Motor neuron (in vitro differentiated cells): Measurements from ENCODE around the gene CCT8. TPM values are rescaled to one million over a fixed set of nuclear protein-coding genes. Genes with fewer than 3 reads are reported as not detected.

Experiments used
- ATAC-seq, 8 experiments: fragments of 200-7000 bp; cut with Tn5 transposase; replicated peaks in 6 of 8; 2 replicates each; pipeline ENCODE4 v1.8.0; 2021; ENCODE audit warnings: mild to moderate bottlenecking in 8 of 8, moderate library complexity in 8 of 8
- H3K27ac ChIP-seq, 2 donors: fragments of 250-450 bp; sonication (Bioruptor Pico); 2 replicates each; pipeline ENCODE4 v1.9.0; 2021; ENCODE audit warnings: antibody characterized with exemption in 2 of 2, mild to moderate bottlenecking in 2 of 2, moderate library complexity in 1 of 2
- H3K4me1 ChIP-seq, 2 donors: fragments of 250-450 bp; sonication (Bioruptor Pico); replicated peaks in 1 of 2; 2 replicates each; pipeline ENCODE4 v1.6.1; 2021; ENCODE audit warnings: antibody characterized with exemption in 2 of 2, mild to moderate bottlenecking in 2 of 2, moderate library complexity in 1 of 2
- H3K4me3 ChIP-seq, 5 donors: fragments of 250-450 bp; sonication (Bioruptor Pico); 2 replicates each; pipeline ENCODE4 v1.9.0; 2021; ENCODE audit warnings: antibody characterized with exemption in 5 of 5, mild to moderate bottlenecking in 5 of 5, moderate library complexity in 4 of 5
- WGBS, 10 experiments: fragments of 450-650 bp; shearing (Covaris generic); methylation state at CpG; one replicate each; pipeline ENCODE4 v1.0.0; 2022; 5-methylcytosine and 5-hydroxymethylcytosine counted together
- in situ Hi-C, 9 experiments: fragments of 400-800 bp; cut with MboI; loops; one replicate each; pipeline ENCODE4 v1.15.0; 2021; ENCODE audit warnings: low sequenced_read_pairs in 9 of 9, low pct_unique_long_range_greater_than_20kb in 2 of 9; ENCODE audit not compliant: unreplicated experiment in 9 of 9
- total RNA-seq, 8 experiments: library from RNA; unstranded; fragments of 300-600 nt; gene quantifications; 2 replicates each; pipeline versions ENCODE4 v1.2.3 to v1.2.4, GENCODE V29; 2022

The CCT8 gene
- total RNA-seq, 8 experiments from 2014 or later = 129 to 248 (median 201) TPM

- in situ Hi-C loops = loop anchor here in 3 of 9 experiments (25.0 kb wide), 2 partner anchors 263 to 2013 kb away; no protein-coding TSS in a partner anchor
- no peak overlapping the region for H3K27ac ChIP-seq
- 88 to 100% (median 97%) methylated on average over 2 to 4 of the region's 4 CpGs for WGBS, 10 experiments
- no peak overlapping the region for H3K4me3 ChIP-seq
- peaks cover 15 to 19% of the 10 kb centered on the region in 2 donors for H3K4me1 ChIP-seq
- no peak for ATAC-seq
Measured at GRCh38 chr21:29074783-29075182, 1.3 kb upstream of the CCT8 start.

DNA sequence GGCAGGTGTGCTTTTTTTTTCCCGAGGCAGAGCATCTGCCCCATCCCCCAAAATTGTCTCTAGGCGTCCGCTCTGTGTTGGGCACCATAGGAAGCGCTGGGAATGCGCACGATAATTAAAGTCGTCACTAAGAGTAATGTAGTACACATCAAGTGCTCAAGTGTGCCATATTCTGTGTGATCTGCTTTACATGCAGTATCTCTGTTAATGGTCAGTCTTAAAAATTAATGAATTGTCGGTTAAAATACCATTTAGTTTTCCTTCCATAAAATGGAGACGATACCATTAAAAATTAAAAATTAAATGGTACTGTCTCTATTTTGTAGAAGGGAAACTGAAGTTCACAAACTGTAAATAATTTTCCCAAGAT lies 544 bp upstream of the CCT8 start:
- peak overlapping the region; percentile 81 to 82 for H3K27ac ChIP-seq
- peaks cover 13 to 15% of the 10 kb centered on the region in 2 donors for H3K4me1 ChIP-seq
- in situ Hi-C loops = no loop called here
- ATAC-seq = peak; percentile 33 to 63 (median 54)
- WGBS, 10 experiments = 5 to 80% (median 18%) methylated on average over 1 to 9 of the region's 9 CpGs
- peak overlapping the region; percentile 62 to 82 (median 73) for H3K4me3 ChIP-seq

DNA sequence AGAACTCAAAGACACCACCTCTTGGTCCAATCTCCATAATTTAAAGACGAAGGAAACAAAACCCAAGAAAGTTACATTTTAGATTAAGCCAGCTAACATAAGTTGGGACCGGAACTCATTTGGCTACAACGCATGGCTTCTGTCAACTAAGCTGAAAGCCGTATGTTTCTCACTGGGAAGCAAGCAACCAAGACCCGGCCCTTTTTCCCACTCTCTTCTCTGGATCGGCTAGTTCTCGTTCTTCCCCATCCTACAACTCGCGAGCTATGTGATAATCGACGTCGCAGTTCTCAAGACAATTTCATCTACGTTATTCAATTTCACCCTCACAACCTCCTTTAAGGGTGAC lies 601 bp downstream of the CCT8 start:
- Histone ChIP-seq H3K4me3 (peak overlapping the region; percentile 62 to 82 (median 73)), H3K4me1 (peaks cover 12 to 15% of the 10 kb centered on the region in 2 donors), H3K27ac (peak overlapping the region; percentile 72 to 92)
- 0 to 7% (median 0%) methylated on average over 3 to 13 of the region's 13 CpGs; no CpG with 5 or more reads in 3 of the 10 experiments for WGBS, 10 experiments
- ATAC-seq = peak in 1 of 8 experiments; percentile 20
- in situ Hi-C loops = no loop called here

DNA sequence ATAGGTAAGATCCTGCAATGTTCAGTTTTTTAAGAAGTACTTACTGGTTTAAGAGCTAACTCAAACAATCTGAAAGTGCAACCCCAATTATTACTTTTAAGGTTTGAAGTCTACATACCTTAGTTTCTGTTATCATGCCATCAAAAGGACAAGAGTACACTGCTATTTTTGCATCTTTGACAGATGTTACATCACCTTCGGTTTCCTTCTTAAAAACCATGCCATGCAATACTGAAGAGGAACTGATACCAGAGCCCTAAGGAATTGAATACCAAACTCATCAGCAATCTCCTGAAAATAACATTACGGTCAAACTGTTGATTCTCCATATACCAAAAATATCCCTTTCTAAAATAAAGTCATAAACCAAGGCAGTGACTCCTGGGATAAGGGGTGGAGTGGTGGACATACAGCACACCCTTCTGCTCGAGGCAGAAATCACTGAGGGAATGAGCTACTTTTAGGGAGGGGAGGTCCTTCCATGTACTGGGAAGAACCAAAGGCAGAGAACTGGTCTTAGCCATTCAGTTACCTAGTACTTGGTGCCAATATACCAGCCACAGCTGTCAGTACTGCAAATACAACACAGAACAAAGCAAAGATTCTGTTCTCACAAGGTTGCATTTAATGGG lies 8.5 kb downstream of the CCT8 start:
- no peaks in the 10 kb centered on the region for H3K4me1 ChIP-seq
- H3K4me3 ChIP-seq = no peak overlapping the region
- H3K27ac ChIP-seq = no peak overlapping the region
- WGBS, 10 experiments = 67 to 100% (median 85%) methylated on average over 1 to 3 of the region's 3 CpGs; no CpG with 5 or more reads in 2 of the 10 experiments
- ATAC-seq = peak in 1 of 8 experiments; percentile 30
- in situ Hi-C loops = no loop called here

DNA sequence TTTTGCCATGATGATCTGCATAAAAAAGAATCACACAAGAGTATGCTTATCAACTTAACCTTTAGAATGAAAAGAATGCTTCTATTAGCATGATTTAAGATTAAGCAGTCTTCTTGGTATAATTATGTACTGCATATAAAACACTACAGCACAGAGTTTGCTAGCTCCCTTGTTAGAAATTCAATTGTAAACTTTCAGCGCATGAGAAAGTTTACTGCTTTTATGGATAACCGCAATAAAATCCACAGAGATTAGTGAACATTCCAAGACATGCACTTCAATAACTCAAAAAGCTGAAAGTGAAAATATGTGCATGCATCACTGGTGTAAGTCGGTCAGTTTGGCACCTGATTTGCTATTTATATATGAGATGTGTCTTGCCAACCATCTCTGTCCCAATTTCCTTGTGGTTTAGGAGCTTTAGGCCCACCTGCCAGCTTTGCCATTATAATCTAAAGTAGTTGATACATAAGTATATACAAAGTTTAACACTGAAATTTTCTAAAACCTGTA lies 16.9 kb downstream of the CCT8 start:
- WGBS, 10 experiments = 58 to 100% (median 93%) methylated on average over 1 to 3 of the region's 3 CpGs
- in situ Hi-C loops = no loop called here
- ATAC-seq = peak in 2 of 8 experiments; percentile 13 to 42
- no peak overlapping the region for H3K4me3 ChIP-seq
- H3K4me1 ChIP-seq = no peaks in the 10 kb centered on the region
- no peak overlapping the region for H3K27ac ChIP-seq

GRCh38 chr21:29056005-29056404 lies 17.4 kb downstream of the CCT8 start:
- Histone ChIP-seq H3K4me3 (no peak overlapping the region), H3K27ac (no peak overlapping the region), H3K4me1 (no peaks in the 10 kb centered on the region)
- 17 to 100% (median 67%) methylated on average over 1 of the region's 1 CpG; no CpG with 5 or more reads in 4 of the 10 experiments for WGBS, 10 experiments
- in situ Hi-C loops = no loop called here
- ATAC-seq = peak in 3 of 8 experiments; percentile 60 to 70 (median 62)

- H3K4me1 ChIP-seq = no peaks in the 10 kb centered on the region
- H3K27ac ChIP-seq = no peak overlapping the region
- in situ Hi-C loops = no loop called here
- no peak overlapping the region for H3K4me3 ChIP-seq
- WGBS, 10 experiments = 78 to 100% (median 95%) methylated on average over 1 to 5 of the region's 5 CpGs; no CpG with 5 or more reads in 2 of the 10 experiments
- ATAC-seq = no peak
Measured at GRCh38 chr21:29055080-29055479, 18.4 kb downstream of the CCT8 start.

GRCh38 chr21:29053656-29054055 lies 19.8 kb downstream of the CCT8 start:
- ATAC-seq = no peak
- no peak overlapping the region for H3K27ac ChIP-seq
- H3K4me3 ChIP-seq = no peak overlapping the region
- WGBS, 10 experiments = 87 to 100% (median 94%) methylated on average over 1 to 4 of the region's 4 CpGs; no CpG with 5 or more reads in 1 of the 10 experiments
- in situ Hi-C loops = no loop called here
- H3K4me1 ChIP-seq = no peaks in the 10 kb centered on the region

DNA sequence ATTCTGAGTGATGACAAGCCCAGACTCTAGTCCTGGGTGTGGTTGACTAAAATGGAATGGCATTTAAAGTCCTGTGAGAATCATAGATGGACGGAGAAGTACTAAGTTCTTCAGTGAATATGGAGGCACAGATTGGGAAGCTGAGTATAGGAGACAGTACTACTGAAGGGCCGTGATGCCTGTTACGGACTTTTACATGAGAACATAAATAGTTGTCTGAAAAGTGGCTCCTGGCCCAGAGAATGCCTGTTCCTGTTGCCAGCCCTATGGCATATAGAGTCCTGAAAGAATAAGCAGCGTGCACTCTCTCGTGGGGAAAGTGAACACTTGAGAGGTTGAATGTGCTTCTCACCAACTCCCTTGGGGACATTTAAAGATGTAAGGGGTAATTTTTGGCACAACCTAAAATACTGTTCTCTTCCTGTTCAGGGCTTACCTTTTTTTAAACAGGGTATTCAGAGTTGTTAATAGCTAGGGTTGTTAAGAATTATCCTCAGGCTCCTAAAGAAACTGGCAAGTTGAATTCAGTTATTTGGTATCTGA lies 20.4 kb downstream of the CCT8 start:
- in situ Hi-C loops = no loop called here
- Histone ChIP-seq H3K4me3 (no peak overlapping the region), H3K4me1 (no peaks in the 10 kb centered on the region), H3K27ac (no peak overlapping the region)
- WGBS, 10 experiments = 63 to 100% (median 99%) methylated on average over 1 to 4 of the region's 5 CpGs; no CpG with 5 or more reads in 2 of the 10 experiments
- peak in 1 of 8 experiments; percentile 10 for ATAC-seq

DNA sequence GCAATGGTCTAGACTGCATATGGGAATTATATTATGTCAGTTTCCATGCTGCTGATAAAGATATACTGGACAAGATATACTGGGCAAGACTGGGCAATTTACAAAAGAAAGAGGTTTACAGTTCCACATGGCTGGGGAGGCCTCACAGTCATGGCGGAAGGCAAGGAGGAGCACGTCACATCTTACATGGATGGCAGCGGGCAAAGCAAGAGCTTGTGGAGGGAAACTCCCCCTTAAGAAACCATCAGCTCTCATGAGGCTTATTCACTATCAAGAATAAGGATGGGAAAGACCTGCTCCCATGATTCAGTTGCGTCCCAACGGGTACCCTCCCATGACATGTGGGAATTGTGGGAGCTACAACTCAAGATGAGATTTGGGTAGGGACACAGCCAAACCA lies 21.2 kb downstream of the CCT8 start:
- no peak overlapping the region for H3K27ac ChIP-seq
- 87 to 100% (median 97%) methylated on average over 2 to 5 of the region's 5 CpGs; no CpG with 5 or more reads in 4 of the 10 experiments for WGBS, 10 experiments
- no peak overlapping the region for H3K4me3 ChIP-seq
- in situ Hi-C loops = no loop called here
- no peak for ATAC-seq
- no peaks in the 10 kb centered on the region for H3K4me1 ChIP-seq

DNA sequence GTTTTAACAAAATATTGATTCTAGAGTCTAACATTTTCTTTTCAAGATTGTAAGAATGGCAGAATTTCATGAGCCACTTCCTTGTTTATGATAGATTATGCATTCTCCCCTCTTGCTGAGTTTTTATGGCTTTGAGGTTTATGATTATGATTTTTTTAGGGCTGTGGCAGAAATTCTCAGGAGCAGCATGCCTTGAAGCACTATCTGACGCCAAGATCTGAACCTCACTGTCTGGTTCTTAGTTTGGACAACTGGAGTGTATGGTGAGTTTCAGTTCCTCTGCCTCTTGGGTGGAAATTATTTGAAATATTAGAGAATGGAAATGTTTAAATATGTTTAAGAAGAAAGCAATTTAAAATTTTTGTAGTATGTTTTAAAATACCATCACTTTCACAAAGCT lies 38.8 kb downstream of the CCT8 start:
- peak in 1 of 8 experiments; percentile 93 for ATAC-seq
- no peak overlapping the region for H3K4me3 ChIP-seq
- H3K27ac ChIP-seq = no peak overlapping the region
- H3K4me1 ChIP-seq = no peaks in the 10 kb centered on the region
- WGBS, 10 experiments = 0 to 100% (median 100%) methylated on average over 1 of the region's 1 CpG; no CpG with 5 or more reads in 2 of the 10 experiments
- in situ Hi-C loops = no loop called here

- WGBS, 10 experiments = 92 to 100% (median 96%) methylated on average over 1 to 3 of the region's 3 CpGs; no CpG with 5 or more reads in 2 of the 10 experiments
- Histone ChIP-seq H3K4me3 (no peak overlapping the region), H3K27ac (no peak overlapping the region), H3K4me1 (no peaks in the 10 kb centered on the region)
- ATAC-seq = no peak
- in situ Hi-C loops = no loop called here
Measured at GRCh38 chr21:29033871-29034270, 39.6 kb downstream of the CCT8 start.

DNA sequence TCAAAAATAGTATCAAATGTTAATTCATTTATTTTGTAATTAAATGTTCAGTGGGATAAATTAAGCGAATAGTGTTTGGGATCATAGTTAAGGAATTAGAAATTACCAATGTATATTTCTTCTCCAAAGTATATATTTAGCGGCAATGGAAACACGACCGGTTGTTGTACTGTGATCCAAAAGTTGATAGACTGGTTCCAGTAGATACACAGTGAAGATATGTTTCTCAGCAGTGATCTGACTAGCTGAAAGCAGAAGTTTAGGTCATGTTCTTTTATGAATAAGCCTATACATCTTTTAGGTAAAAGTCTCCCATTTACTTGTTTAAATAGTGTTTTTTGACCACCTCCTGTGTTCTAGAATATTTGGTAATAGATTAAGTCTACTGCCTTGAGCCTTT lies 40.1 kb downstream of the CCT8 start:
- in situ Hi-C loops = no loop called here
- Histone ChIP-seq H3K4me1 (no peaks in the 10 kb centered on the region), H3K4me3 (no peak overlapping the region), H3K27ac (no peak overlapping the region)
- no peak for ATAC-seq
- WGBS, 10 experiments = 68 to 100% (median 82%) methylated on average over 1 to 4 of the region's 4 CpGs; no CpG with 5 or more reads in 1 of the 10 experiments
